Panc1 (cell line): Measurements from ENCODE around the gene CIAO3. TPM values are rescaled to one million over a fixed set of nuclear protein-coding genes. Genes with fewer than 3 reads are reported as not detected.

Experiments
- ATAC-seq: fragments of 200-7000 bp; cut with Tn5 transposase; 2 replicates; pipeline ENCODE4 v1.9.1; 2020; ENCODE audit warnings: mild to moderate bottlenecking, moderate library complexity
- BruUV-seq: library from RNA; stranded (reverse); fragments of 400-500 nt; replicated peaks from 2 replicates; lab custom pipeline; 2021; lab: Mats Ljungman, UMichigan
- CTCF ChIA-PET: fragments of 300-600 bp; sonication (Branson Sonifier 250); formaldehyde crosslinking; loops from one replicate; lab custom pipeline; 2022; ENCODE audit warnings: antibody characterized with exemption; lab: Charles Lee
- POLR2A ChIA-PET: fragments of 300-600 bp; sonication (Branson Sonifier 250); formaldehyde crosslinking; loops from one replicate; lab custom pipeline; 2022; ENCODE audit warnings: antibody characterized with exemption; lab: Charles Lee
- DNase-seq: peaks from one replicate; pipeline ENCODE4 v3.0.0-alpha.2; 2010; ENCODE audit warnings: low read depth, low spot score
- H3K27ac ChIP-seq: 2 replicates; pipeline ENCODE4 v1.5.1; 2011; ENCODE audit warnings: mild to moderate bottlenecking, low read length, inconsistent platforms
- H3K27me3 ChIP-seq: fragments of 200-500 bp; sonication (Bioruptor generic); 2 replicates; pipeline ENCODE4 v1.6.0; 2014; ENCODE audit warnings: low read length, inconsistent platforms; ENCODE audit not compliant: control insufficient read depth, insufficient read depth
- H3K36me3 ChIP-seq: fragments of 200-500 bp; sonication (Bioruptor generic); 2 replicates; pipeline ENCODE4 v1.5.1; 2014; ENCODE audit warnings: inconsistent platforms, mild to moderate bottlenecking, low read length, moderate library complexity; ENCODE audit not compliant: control insufficient read depth, insufficient read depth
- H3K4me1 ChIP-seq: 2 replicates; pipeline ENCODE4 v1.5.1; 2011; ENCODE audit warnings: inconsistent platforms, mild to moderate bottlenecking, low read length, moderate library complexity; ENCODE audit not compliant: control insufficient read depth, insufficient read depth
- H3K4me3 ChIP-seq, 2 experiments: 2 replicates each; pipeline ENCODE4 v1.5.1; 2011 to 2012; ENCODE audit warnings: low read depth in 2 of 2, low read length in 2 of 2, mild to moderate bottlenecking in 2 of 2, inconsistent platforms in 1 of 2, moderate library complexity in 1 of 2
- H3K9me3 ChIP-seq: fragments of 200-500 bp; sonication (Bioruptor generic); 2 replicates; pipeline ENCODE4 v1.5.1; 2014; ENCODE audit warnings: low read depth, mild to moderate bottlenecking, inconsistent platforms, low read length, moderate library complexity; ENCODE audit not compliant: control insufficient read depth, insufficient read depth
- POLR2AphosphoS5 ChIP-seq: IDR thresholded peaks from 2 replicates; pipeline ENCODE4 v1.6.1; 2012; ENCODE audit warnings: mild to moderate bottlenecking, low read depth, low read length, moderate library complexity
- REST ChIP-seq, 2 experiments: IDR thresholded peaks; 2 replicates each; pipeline ENCODE4 v1.6.1; 2011 to 2012; ENCODE audit warnings: low read depth in 2 of 2, control low read depth in 1 of 2, low read length in 1 of 2, mild to moderate bottlenecking in 1 of 2, moderate library complexity in 1 of 2; ENCODE audit not compliant: insufficient read depth in 1 of 2
- SIN3A ChIP-seq: IDR thresholded peaks from 2 replicates; pipeline ENCODE4 v1.6.1; 2012; ENCODE audit warnings: low read depth, mild to moderate bottlenecking, low read length, moderate library complexity, borderline replicate concordance; ENCODE audit not compliant: insufficient read depth
- TCF7L2 ChIP-seq: IDR thresholded peaks from 2 replicates; pipeline ENCODE4 v1.6.1; 2011; ENCODE audit warnings: mild to moderate bottlenecking, low read depth, low read length, inconsistent platforms
- in situ Hi-C: cut with HindIII; loops from 2 replicates; pipeline ENCODE4 v1.10.0; 2016; ENCODE audit warnings: low sequenced_read_pairs, low pct_unique_long_range_greater_than_20kb
- intact Hi-C: fragments of 100-400 bp; cut with micrococcal nuclease; formaldehyde crosslinking; loops from one replicate; pipeline ENCODE4 v1.10.0; 2022; ENCODE audit not compliant: unreplicated experiment
- total RNA-seq: library from RNA; stranded (reverse); gene quantifications from one replicate; pipeline ENCODE4 v1.2.1, GENCODE V29; 2021; ENCODE audit not compliant: unreplicated experiment
- TF ChIP-seq, protein P1 (sequence below): fragments of 450-650 bp; IDR thresholded peaks from 2 replicates; pipeline ENCODE4 v1.5.1; 2017; ENCODE audit warnings: mild to moderate bottlenecking

Gene CIAO3
- total RNA-seq, 1 experiment from 2014 or later: 34.0 TPM

DNA sequence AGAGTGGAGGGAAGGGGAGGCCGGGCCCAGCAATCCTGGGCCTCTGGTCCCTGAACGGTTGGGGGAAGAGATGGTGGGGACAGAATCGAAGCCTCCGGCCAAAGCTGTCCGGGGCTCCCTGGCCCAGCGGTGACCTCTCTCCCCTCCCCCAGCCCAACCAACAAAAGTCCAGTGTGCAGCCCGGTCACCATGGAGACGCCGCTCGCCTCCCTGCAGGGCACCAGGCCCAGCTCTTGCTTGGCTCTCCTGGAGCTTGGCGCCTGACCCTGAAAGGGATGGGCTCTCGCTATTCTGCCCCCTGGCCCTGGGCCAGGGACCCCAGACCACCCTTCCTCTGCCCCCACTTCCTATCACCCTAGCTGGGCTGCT lies 24.6 kb downstream of the CIAO3 start:
- no TSS peak for BruUV-seq
- Histone ChIP-seq H3K27me3 (no peaks in the 10 kb centered on the region), H3K4me1 (peaks cover 55% of the 10 kb centered on the region), H3K4me3 (peak overlapping the region; percentile 65 to 80), H3K9me3 (no peaks in the 10 kb centered on the region), H3K36me3 (no peaks in the 10 kb centered on the region; the same call in 1 of the 2 replicates), H3K27ac (peak overlapping the region; percentile 88)
- DNase-seq (no peak), ATAC-seq (no peak)
- ChIA-PET CTCF (interaction anchor here (0.6 to 1.1 kb wide), 2 partner anchors 69 to 1251 kb away, joined by 3 to 4 read pairs; no protein-coding TSS in a partner anchor), POLR2A (interaction anchor here (0.6 kb wide), 2 partner anchors 327 to 336 kb away, joined by 3 to 4 read pairs; no protein-coding TSS in a partner anchor)
- intact Hi-C loops: no loop called here
- in situ Hi-C loops: no loop called here
- no peak for TF ChIP-seq REST (IDR thresholded peaks at IDR 0.05; ENCODE audit: insufficient read depth in 1 of 2, low read depth in 2 of 2, low read length in 1 of 2)
- TF ChIP-seq, protein P1, sequence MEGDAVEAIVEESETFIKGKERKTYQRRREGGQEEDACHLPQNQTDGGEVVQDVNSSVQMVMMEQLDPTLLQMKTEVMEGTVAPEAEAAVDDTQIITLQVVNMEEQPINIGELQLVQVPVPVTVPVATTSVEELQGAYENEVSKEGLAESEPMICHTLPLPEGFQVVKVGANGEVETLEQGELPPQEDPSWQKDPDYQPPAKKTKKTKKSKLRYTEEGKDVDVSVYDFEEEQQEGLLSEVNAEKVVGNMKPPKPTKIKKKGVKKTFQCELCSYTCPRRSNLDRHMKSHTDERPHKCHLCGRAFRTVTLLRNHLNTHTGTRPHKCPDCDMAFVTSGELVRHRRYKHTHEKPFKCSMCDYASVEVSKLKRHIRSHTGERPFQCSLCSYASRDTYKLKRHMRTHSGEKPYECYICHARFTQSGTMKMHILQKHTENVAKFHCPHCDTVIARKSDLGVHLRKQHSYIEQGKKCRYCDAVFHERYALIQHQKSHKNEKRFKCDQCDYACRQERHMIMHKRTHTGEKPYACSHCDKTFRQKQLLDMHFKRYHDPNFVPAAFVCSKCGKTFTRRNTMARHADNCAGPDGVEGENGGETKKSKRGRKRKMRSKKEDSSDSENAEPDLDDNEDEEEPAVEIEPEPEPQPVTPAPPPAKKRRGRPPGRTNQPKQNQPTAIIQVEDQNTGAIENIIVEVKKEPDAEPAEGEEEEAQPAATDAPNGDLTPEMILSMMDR: no peak
- TF ChIP-seq SIN3A: no peak
- no peak for TF ChIP-seq TCF7L2
- TF ChIP-seq POLR2AphosphoS5: no peak; the same call in 1 of the 2 replicates

DNA sequence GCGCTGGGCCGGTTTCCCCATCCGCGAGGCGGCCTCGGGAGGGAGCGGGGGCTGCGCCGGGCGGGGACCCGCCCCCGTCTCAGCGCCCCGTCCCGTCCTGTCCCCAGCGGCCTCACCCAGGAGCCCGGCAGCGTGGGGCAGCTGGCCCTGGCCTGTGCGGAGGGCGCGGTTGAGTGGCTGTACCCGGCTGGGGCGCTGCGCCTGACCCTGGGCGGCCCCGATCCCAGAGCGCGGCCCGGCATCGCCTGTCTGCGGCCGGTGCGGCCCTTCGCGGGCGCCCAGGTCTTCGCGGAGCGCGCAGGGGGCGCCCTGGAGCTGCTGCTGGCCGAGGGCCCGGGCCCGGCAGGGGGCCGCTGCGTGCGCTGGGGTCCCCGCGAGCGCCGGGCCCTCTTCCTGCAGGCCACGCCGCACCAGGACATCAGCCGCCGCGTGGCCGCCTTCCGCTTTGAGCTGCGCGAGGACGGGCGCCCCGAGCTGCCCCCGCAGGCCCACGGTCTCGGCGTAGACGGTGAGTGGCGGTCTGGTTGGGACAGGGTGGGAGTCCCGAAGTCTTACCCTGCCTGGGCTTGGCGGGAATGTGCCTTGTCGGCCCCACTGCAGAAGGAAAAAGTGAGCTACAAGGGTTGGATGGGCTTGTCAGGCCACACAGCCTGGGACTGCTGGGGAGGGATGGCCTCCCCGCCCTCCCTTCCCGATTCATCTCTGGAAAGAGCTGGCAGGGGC lies 25.2 kb downstream of the CIAO3 start:
- BruUV-seq: no TSS peak
- intact Hi-C loops: no loop called here
- no peak for DNase-seq
- peak overlapping the region; percentile 88 for H3K27ac ChIP-seq
- peak; percentile 1; the same call in 1 of the 2 replicates for ATAC-seq
- H3K36me3 ChIP-seq: no peaks in the 10 kb centered on the region; the same call in 1 of the 2 replicates
- peak overlapping the region; percentile 65 to 80 for H3K4me3 ChIP-seq
- ChIA-PET CTCF (interaction anchor here (0.6 to 1.1 kb wide), 3 partner anchors 69 to 1252 kb away, joined by 3 to 4 read pairs (median 3); no protein-coding TSS in a partner anchor), POLR2A (interaction anchor here (0.6 kb wide), 2 partner anchors 327 to 336 kb away, joined by 3 to 4 read pairs; no protein-coding TSS in a partner anchor)
- no peaks in the 10 kb centered on the region for H3K9me3 ChIP-seq
- in situ Hi-C loops: no loop called here
- TF ChIP-seq SIN3A: 0 out of 2 replicates have a peak, but pooled peaks have one; percentile 41
- TF ChIP-seq REST (IDR thresholded peaks at IDR 0.05; ENCODE audit: insufficient read depth in 1 of 2, low read depth in 2 of 2, low read length in 1 of 2): no peak
- no peak for TF ChIP-seq TCF7L2
- TF ChIP-seq POLR2AphosphoS5: no peak
- TF ChIP-seq, protein P1: peak; percentile 83
- peaks cover 60% of the 10 kb centered on the region for H3K4me1 ChIP-seq
- no peaks in the 10 kb centered on the region for H3K27me3 ChIP-seq
